Spinal cord (tissue), 10 donors: ENCODE data around the gene ANKRD34A. TPM values are rescaled to one million over a fixed set of nuclear protein-coding genes. Genes with fewer than 3 reads are reported as not detected.

Experiments
- DNase-seq, 6 donors: peaks; one replicate each; pipeline versions ENCODE4 v3.0.0 to v3.0.0-alpha.2; 2013 to 2015; ENCODE audit warnings: low spot score in 6 of 6, low read depth in 4 of 6
- H3K27ac ChIP-seq: one replicate; pipeline ENCODE4 v1.5.1; 2013; ENCODE audit warnings: low read depth, low read length, control low read depth
- H3K27me3 ChIP-seq: one replicate; pipeline ENCODE4 v1.6.1; 2013; ENCODE audit warnings: low read length; ENCODE audit not compliant: control insufficient read depth, insufficient read depth
- H3K36me3 ChIP-seq: one replicate; pipeline ENCODE4 v1.6.1; 2013; ENCODE audit warnings: low read length; ENCODE audit not compliant: control insufficient read depth, insufficient read depth
- H3K4me1 ChIP-seq: one replicate; pipeline ENCODE4 v1.6.1; 2013; ENCODE audit warnings: low read length; ENCODE audit not compliant: control insufficient read depth, insufficient read depth
- H3K4me3 ChIP-seq: one replicate; pipeline ENCODE4 v1.5.1; 2013; ENCODE audit warnings: low read depth, low read length, control low read depth
- H3K9me3 ChIP-seq: one replicate; pipeline ENCODE4 v1.6.1; 2013; ENCODE audit warnings: low read length; ENCODE audit not compliant: control insufficient read depth, insufficient read depth
- WGBS: methylation state at CpG from one replicate; pipeline ENCODE4 v1.1.5; 2013; ENCODE audit warnings: missing lambda C conversion rate; ENCODE audit not compliant: insufficient coverage; 5-methylcytosine and 5-hydroxymethylcytosine counted together
- polyA plus RNA-seq, 2 donors: library from polyadenylated mRNA; unstranded; fragments of 120-200 nt; gene quantifications; one replicate each; pipeline ENCODE4 v1.2.1, GENCODE V29; 2013; ENCODE audit not compliant: insufficient read length in 2 of 2
- total RNA-seq, 2 donors: library from RNA; depleted of rRNA in 1 of 2; stranded (reverse); fragments of 120-200 nt in 1 of 2; fragments of >200 nt in 1 of 2; gene quantifications; one replicate each; pipeline versions ENCODE4 v1.2.3 to v1.2.4, GENCODE V29; 2013 to 2014
- donor health status: healthy.

The ANKRD34A gene
- total and polyA plus RNA-seq, 4 donors: 1.6 to 9.2 (median 5.2) TPM

- 88% methylated on average over 2 of the region's 10 CpGs for WGBS
- Histone ChIP-seq H3K4me1 (peaks cover 7% of the 10 kb centered on the region), H3K27me3 (no peaks in the 10 kb centered on the region), H3K36me3 (peaks cover 5% of the 10 kb centered on the region), H3K9me3 (no peaks in the 10 kb centered on the region), H3K4me3 (peak overlapping the region; percentile 10), H3K27ac (peak overlapping the region; percentile 37)
- DNase-seq: no peak
Observed at GRCh38 chr1:145991735-145992412, 27.5 kb upstream of the ANKRD34A start.

GRCh38 chr1:145990249-145990855, 26.0 kb upstream of the ANKRD34A start:
- no peak for DNase-seq
- Histone ChIP-seq H3K27ac (no peak overlapping the region), H3K4me1 (peaks cover 7% of the 10 kb centered on the region), H3K9me3 (no peaks in the 10 kb centered on the region), H3K36me3 (peaks cover 5% of the 10 kb centered on the region), H3K27me3 (no peaks in the 10 kb centered on the region), H3K4me3 (no peak overlapping the region)
- 87% methylated on average over 3 of the region's 7 CpGs for WGBS

GRCh38 chr1:145988773-145989172, 24.4 kb upstream of the ANKRD34A start:
- Histone ChIP-seq H3K27ac (no peak overlapping the region), H3K36me3 (peaks cover 5% of the 10 kb centered on the region), H3K9me3 (no peaks in the 10 kb centered on the region), H3K4me1 (no peaks in the 10 kb centered on the region), H3K27me3 (no peaks in the 10 kb centered on the region), H3K4me3 (no peak overlapping the region)
- no peak for DNase-seq
- WGBS: 83% methylated on average over 3 of the region's 5 CpGs

DNA sequence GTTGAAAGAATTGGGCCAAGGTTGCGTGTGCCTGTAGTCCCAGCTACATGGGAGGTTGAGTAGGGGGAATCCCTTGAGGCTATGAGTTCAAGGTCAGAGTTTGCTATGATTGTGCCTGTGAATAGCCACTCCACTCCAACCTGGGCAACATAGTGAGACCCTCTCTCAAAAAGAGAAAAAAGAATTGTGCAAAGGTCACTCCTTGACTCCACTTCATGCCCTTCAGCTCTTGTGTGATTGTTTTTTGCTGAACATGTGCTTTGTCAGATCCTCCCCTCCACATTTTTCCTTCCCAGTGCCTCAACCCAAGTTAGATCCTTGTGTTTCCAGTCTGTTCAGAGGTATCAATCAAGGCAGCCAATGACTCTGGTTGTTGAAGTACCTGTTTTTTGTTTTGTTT, 23.6 kb upstream of the ANKRD34A start:
- no peak for DNase-seq
- H3K9me3 ChIP-seq: no peaks in the 10 kb centered on the region
- no peaks in the 10 kb centered on the region for H3K27me3 ChIP-seq
- no CpG with 5 or more reads among the region's 1 CpG for WGBS
- no peak overlapping the region for H3K27ac ChIP-seq
- no peaks in the 10 kb centered on the region for H3K4me1 ChIP-seq
- no peaks in the 10 kb centered on the region for H3K36me3 ChIP-seq
- H3K4me3 ChIP-seq: no peak overlapping the region

- Histone ChIP-seq H3K9me3 (no peaks in the 10 kb centered on the region), H3K4me1 (no peaks in the 10 kb centered on the region), H3K27ac (no peak overlapping the region), H3K27me3 (no peaks in the 10 kb centered on the region), H3K36me3 (no peaks in the 10 kb centered on the region), H3K4me3 (no peak overlapping the region)
- no peak for DNase-seq
- WGBS: no CpG with 5 or more reads among the region's 6 CpGs
Observed at GRCh38 chr1:145986551-145986950, 22.2 kb upstream of the ANKRD34A start.

DNA sequence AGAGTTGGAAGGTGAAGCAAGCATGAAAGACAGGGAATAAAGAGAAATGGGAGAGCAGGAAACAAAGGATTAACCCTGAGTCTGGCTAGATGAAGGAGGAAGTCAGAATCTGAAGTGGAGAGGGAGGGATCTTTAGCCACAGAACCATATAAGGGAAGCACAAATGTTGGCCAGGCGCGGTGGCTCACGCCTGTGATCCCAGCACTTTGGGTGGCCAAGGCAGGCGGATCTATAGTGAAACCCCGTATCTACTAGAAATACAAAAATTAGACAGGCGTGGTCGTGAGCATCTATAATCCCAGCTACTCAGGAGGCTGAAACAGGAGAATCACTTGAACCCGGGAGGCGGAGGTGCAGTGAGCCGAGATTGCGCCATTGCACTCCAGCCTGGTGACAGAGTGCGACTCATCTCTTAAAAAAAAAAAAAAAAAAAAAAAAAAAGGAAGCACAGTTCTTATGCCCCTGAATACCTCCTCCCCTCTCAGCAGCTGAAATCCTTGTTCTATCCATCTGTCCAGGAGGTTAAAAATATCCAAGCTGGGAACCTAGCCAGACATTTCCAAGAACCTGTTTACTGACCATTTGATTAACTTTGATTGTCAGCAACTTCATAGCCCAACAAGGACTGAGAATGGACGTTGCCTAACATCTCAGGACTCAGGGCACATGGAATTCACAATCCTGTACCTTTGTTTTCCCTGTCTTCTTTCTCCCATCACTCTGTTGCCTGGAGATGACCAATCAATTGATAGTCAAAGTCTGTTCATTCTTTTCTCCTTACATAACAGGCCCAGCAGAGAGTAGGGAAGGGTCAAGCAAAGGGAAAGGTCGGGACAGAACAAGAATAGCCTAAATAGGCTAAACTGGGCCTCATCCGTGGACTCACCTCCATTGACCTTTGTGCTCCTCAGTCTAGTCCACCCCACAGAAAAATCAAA, 21.4 kb upstream of the ANKRD34A start:
- H3K27ac ChIP-seq: no peak overlapping the region
- 60% methylated on average over 8 of the region's 15 CpGs for WGBS
- no peaks in the 10 kb centered on the region for H3K36me3 ChIP-seq
- no peaks in the 10 kb centered on the region for H3K4me1 ChIP-seq
- DNase-seq: no peak
- H3K9me3 ChIP-seq: no peaks in the 10 kb centered on the region
- no peaks in the 10 kb centered on the region for H3K27me3 ChIP-seq
- H3K4me3 ChIP-seq: no peak overlapping the region

GRCh38 chr1:145985129-145985501, 20.7 kb upstream of the ANKRD34A start:
- no peak for DNase-seq
- H3K4me1 ChIP-seq: peaks cover under 1% of the 10 kb centered on the region
- H3K9me3 ChIP-seq: no peaks in the 10 kb centered on the region
- no peak overlapping the region for H3K4me3 ChIP-seq
- 100% methylated on average over 1 of the region's 2 CpGs for WGBS
- H3K27ac ChIP-seq: no peak overlapping the region
- H3K36me3 ChIP-seq: no peaks in the 10 kb centered on the region
- H3K27me3 ChIP-seq: no peaks in the 10 kb centered on the region

- Histone ChIP-seq H3K4me3 (no peak overlapping the region), H3K9me3 (no peaks in the 10 kb centered on the region), H3K27me3 (no peaks in the 10 kb centered on the region), H3K36me3 (no peaks in the 10 kb centered on the region), H3K27ac (no peak overlapping the region), H3K4me1 (peaks cover 4% of the 10 kb centered on the region)
- no peak for DNase-seq
- 100% methylated on average over 3 of the region's 12 CpGs for WGBS
Observed at GRCh38 chr1:145983960-145984830, 19.8 kb upstream of the ANKRD34A start.

- Histone ChIP-seq H3K4me1 (peaks cover 9% of the 10 kb centered on the region), H3K27ac (no peak overlapping the region), H3K36me3 (no peaks in the 10 kb centered on the region), H3K27me3 (no peaks in the 10 kb centered on the region), H3K4me3 (no peak overlapping the region), H3K9me3 (no peaks in the 10 kb centered on the region)
- DNase-seq: no peak
- 89% methylated on average over 1 of the region's 1 CpG for WGBS
Observed at GRCh38 chr1:145983206-145983675, 18.9 kb upstream of the ANKRD34A start.
